ENCODE data around the gene FAM241A. TPM values are rescaled to one million over a fixed set of nuclear protein-coding genes. Genes with fewer than 3 reads are reported as not detected.
A peak's percentile ranks its signal among the peaks of the same experiment; 100 is the strongest.

The FAM241A gene
- total and polyA plus RNA-seq, 9 donors = 1.0 to 4.9 (median 2.2) TPM

DNA sequence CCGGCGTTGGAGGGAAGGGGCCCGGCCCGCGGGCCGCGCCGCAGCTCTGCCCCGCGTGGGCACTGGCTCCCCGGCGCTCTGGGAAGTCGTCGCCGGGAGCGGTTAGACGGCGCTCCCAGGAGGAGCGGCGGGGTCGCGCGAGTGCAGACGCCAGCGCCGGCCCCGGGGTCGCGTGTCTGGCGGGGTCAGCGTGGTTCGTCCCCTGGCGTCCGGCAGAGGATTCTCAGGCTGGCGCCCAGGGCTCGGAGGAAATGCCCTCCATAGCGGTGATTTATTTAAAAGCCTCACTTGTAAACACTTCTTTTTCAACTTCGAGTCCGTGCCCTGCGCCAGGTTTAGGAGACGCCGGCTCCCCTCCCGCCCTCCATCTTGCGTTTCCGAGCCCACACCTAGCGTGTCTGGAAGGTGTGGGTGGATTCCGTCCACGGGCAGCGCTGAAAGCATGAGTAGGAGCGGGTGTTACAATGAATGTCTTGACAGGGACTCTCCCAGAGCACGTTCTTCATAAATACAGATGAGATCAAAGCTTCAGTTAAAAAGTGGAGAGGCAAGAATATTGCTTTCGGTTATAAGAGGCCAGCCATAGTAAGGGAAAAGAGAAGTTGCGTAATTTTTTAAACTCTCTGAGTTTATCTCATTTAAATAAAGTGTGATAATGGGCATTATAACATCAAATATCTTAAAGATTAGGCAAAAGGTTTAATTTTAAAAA lies 692 bp downstream of the FAM241A start:
- Histone ChIP-seq H3K4me1 (ENCODE audit: insufficient read depth) (peaks cover 1% of the 10 kb centered on the region), H3K36me3 (no peaks in the 10 kb centered on the region), H3K27ac (peak overlapping the region; percentile 60 to 80), H3K4me3 (peak overlapping the region; percentile 67), H3K9me3 (no peaks in the 10 kb centered on the region), H3K27me3 (no peaks in the 10 kb centered on the region)
- TF ChIP-seq EP300 (IDR thresholded peaks at IDR 0.05) (no peak), POLR2A (IDR thresholded peaks at IDR 0.05) (no peak)
- TF ChIP-seq, protein P1, sequence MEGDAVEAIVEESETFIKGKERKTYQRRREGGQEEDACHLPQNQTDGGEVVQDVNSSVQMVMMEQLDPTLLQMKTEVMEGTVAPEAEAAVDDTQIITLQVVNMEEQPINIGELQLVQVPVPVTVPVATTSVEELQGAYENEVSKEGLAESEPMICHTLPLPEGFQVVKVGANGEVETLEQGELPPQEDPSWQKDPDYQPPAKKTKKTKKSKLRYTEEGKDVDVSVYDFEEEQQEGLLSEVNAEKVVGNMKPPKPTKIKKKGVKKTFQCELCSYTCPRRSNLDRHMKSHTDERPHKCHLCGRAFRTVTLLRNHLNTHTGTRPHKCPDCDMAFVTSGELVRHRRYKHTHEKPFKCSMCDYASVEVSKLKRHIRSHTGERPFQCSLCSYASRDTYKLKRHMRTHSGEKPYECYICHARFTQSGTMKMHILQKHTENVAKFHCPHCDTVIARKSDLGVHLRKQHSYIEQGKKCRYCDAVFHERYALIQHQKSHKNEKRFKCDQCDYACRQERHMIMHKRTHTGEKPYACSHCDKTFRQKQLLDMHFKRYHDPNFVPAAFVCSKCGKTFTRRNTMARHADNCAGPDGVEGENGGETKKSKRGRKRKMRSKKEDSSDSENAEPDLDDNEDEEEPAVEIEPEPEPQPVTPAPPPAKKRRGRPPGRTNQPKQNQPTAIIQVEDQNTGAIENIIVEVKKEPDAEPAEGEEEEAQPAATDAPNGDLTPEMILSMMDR (IDR thresholded peaks at IDR 0.05) = no peak
- peak; percentile 21 to 56 (median 44) for DNase-seq
- 1 to 2% (median 1%) methylated on average over 29 to 53 of the region's 53 CpGs for WGBS, 3 donors
- intact Hi-C loops (cut with DNase I) = loop anchor here in 1 of 4 donors (10.0 kb wide), 1 partner anchor 89 kb away; the partner anchor contains the start of gene AP1AR

DNA sequence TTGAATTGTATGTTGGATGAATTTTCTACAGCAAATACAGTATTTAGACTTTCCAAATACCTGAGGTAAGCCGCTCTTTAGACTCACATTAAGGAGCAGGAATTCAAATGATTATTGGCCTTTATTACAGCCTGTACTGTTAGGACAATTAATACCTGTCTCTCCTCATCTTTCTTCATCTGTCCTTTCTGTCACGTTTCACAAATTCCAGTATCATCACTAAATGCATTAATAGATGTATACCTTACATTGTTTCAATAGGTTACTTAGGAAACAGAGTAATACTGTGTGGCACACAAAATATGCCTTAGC lies 1.2 kb downstream of the FAM241A start:
- no peak overlapping the region for H3K27ac ChIP-seq
- H3K27me3 ChIP-seq = no peaks in the 10 kb centered on the region
- peak overlapping the region; percentile 67 for H3K4me3 ChIP-seq
- TF ChIP-seq, protein P1 (IDR thresholded peaks at IDR 0.05) = no peak
- no peak for TF ChIP-seq EP300 (IDR thresholded peaks at IDR 0.05)
- TF ChIP-seq POLR2A (IDR thresholded peaks at IDR 0.05) = no peak
- DNase-seq = no peak
- 53 to 63% (median 60%) methylated on average over 2 of the region's 2 CpGs for WGBS, 3 donors
- peaks cover 1% of the 10 kb centered on the region for H3K4me1 ChIP-seq (ENCODE audit: insufficient read depth)
- no peaks in the 10 kb centered on the region for H3K36me3 ChIP-seq
- H3K9me3 ChIP-seq = no peaks in the 10 kb centered on the region
- intact Hi-C loops (cut with DNase I) = loop anchor here in 1 of 4 donors (10.0 kb wide), 1 partner anchor 88 kb away; the partner anchor contains the start of gene AP1AR

DNA sequence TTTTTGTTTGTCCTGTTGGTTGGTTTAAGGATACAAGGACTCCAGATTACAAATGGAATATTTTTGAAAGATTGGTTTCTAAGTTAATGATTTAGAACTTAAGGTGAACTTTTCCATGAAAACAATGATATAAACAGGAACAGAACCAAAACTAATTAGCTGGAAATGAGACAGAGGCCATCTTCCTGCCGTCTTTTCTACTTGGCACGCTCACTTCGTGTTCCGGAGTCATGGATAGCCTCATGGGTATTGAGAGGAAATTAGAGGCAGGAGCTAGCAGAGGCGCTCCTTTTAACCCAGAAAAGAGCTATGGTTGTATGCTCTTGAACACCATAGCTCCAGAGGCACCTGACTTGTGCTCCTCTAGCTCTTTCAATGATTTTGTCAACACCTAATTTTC lies 2.4 kb downstream of the FAM241A start:
- H3K27me3 ChIP-seq = no peaks in the 10 kb centered on the region
- intact Hi-C loops (cut with DNase I) = loop anchor here in 2 of 4 donors (2.0 to 10.0 kb wide), 2 partner anchors 83 to 87 kb away; partner anchors contain the start of gene AP1AR (in 2 of the 2)
- peaks cover 1% of the 10 kb centered on the region for H3K4me1 ChIP-seq (ENCODE audit: insufficient read depth)
- H3K27ac ChIP-seq = no peak overlapping the region
- no peaks in the 10 kb centered on the region for H3K36me3 ChIP-seq
- H3K9me3 ChIP-seq = no peaks in the 10 kb centered on the region
- no peak for DNase-seq
- no peak overlapping the region for H3K4me3 ChIP-seq
- TF ChIP-seq, protein P1 (IDR thresholded peaks at IDR 0.05) = no peak
- TF ChIP-seq EP300 (IDR thresholded peaks at IDR 0.05) (no peak), POLR2A (IDR thresholded peaks at IDR 0.05) (no peak)
- WGBS, 3 donors = 43 to 62% (median 45%) methylated on average over 5 of the region's 5 CpGs

DNA sequence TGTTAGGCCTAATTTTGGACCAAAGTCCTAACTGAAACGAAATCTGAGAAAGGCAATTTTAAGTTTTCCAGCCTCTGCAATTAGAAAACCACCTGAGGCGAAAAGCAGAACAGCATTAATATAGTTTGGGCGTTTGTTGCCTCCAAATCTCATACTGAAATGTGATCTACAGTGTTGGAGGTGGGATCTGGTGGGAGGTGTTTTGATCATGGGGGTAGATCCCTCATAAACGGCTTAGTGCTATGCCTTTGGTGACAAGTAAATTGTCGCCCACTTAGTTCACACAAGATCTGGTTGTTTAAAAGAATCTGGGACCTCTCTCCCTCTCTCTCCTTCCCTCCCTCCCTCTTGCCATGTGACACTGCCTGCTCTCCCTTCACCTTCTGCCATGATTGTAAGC lies 5.7 kb downstream of the FAM241A start:
- no peak overlapping the region for H3K4me3 ChIP-seq
- no peak for DNase-seq
- 85 to 86% (median 85%) methylated on average over 5 of the region's 5 CpGs for WGBS, 3 donors
- no peaks in the 10 kb centered on the region for H3K27me3 ChIP-seq
- TF ChIP-seq EP300 (IDR thresholded peaks at IDR 0.05) (no peak), POLR2A (IDR thresholded peaks at IDR 0.05) (no peak)
- TF ChIP-seq, protein P1 (IDR thresholded peaks at IDR 0.05) = no peak
- H3K9me3 ChIP-seq = no peaks in the 10 kb centered on the region
- H3K4me1 ChIP-seq (ENCODE audit: insufficient read depth) = peaks cover 1% of the 10 kb centered on the region
- H3K36me3 ChIP-seq = no peaks in the 10 kb centered on the region
- intact Hi-C loops (cut with DNase I) = no loop called here
- H3K27ac ChIP-seq = no peak overlapping the region

Data from ovary (tissue), 9 donors.